CD4-positive, alpha-beta T cell (primary cell): ENCODE measurements around the gene CFAP53. TPM values are rescaled to one million over a fixed set of nuclear protein-coding genes. Genes with fewer than 3 reads are reported as not detected.

Experiments used
- ATAC-seq: fragments of 200-7000 bp; cut with Tn5 transposase; one replicate; pipeline ENCODE4 v1.10.0; 2022; ENCODE audit warnings: mild to moderate bottlenecking; ENCODE audit not compliant: poor library complexity
- CTCF ChIA-PET: fragments of 350-600 bp; sonication (Branson Sonifier 250); formaldehyde crosslinking; loops from one replicate; lab custom pipeline; 2021; ENCODE audit warnings: antibody characterized with exemption, inconsistent platforms; lab: Charles Lee
- POLR2A ChIA-PET: fragments of 350-600 bp; sonication (Branson Sonifier 250); formaldehyde crosslinking; loops from one replicate; lab custom pipeline; 2021; ENCODE audit warnings: antibody characterized with exemption, inconsistent platforms; lab: Charles Lee
- DNase-seq, 14 experiments: peaks; one replicate each; pipeline ENCODE4 v3.0.0-alpha.2; 2013 to 2020; ENCODE audit warnings: mixed read lengths in 2 of 14
- H3K27ac ChIP-seq, 2 donors: one replicate each; pipeline versions ENCODE4 v1.5.1 to v1.7.0; 2013; ENCODE audit warnings: low read length in 2 of 2, low read depth in 1 of 2, mild to moderate bottlenecking in 1 of 2
- H3K27me3 ChIP-seq, 2 experiments: 1 replicate in 1 of 2; 2 replicates in 1 of 2; pipeline versions ENCODE4 v1.6.1 to v1.7.0; 2013; ENCODE audit warnings: low read length in 2 of 2, control low read depth in 1 of 2, mild to moderate bottlenecking in 1 of 2, moderate library complexity in 1 of 2; ENCODE audit not compliant: insufficient read depth in 2 of 2, control insufficient read depth in 1 of 2
- H3K36me3 ChIP-seq: one replicate; pipeline ENCODE4 v1.6.1; 2013; ENCODE audit warnings: low read length, control low read depth; ENCODE audit not compliant: insufficient read depth
- H3K4me1 ChIP-seq: one replicate; pipeline ENCODE4 v1.6.1; 2013; ENCODE audit warnings: low read length, control low read depth; ENCODE audit not compliant: insufficient read depth
- H3K4me3 ChIP-seq: one replicate; pipeline ENCODE4 v1.5.1; 2013; ENCODE audit warnings: mild to moderate bottlenecking, low read length, moderate library complexity
- H3K9me3 ChIP-seq, 2 experiments: 1 replicate in 1 of 2; 2 replicates in 1 of 2; pipeline versions ENCODE4 v1.6.1 to v1.7.0; 2013; ENCODE audit warnings: low read length in 2 of 2, mild to moderate bottlenecking in 2 of 2, control low read depth in 1 of 2, moderate library complexity in 1 of 2; ENCODE audit not compliant: control insufficient read depth in 1 of 2, insufficient read depth in 1 of 2
- H3K27ac Mint-ChIP-seq: one replicate; pipeline ENCODE4 v1.8.0; 2020; ENCODE audit warnings: mixed read lengths
- H3K27me3 Mint-ChIP-seq: one replicate; pipeline ENCODE4 v1.8.0; 2021; ENCODE audit warnings: mixed read lengths
- H3K36me3 Mint-ChIP-seq: one replicate; pipeline ENCODE4 v1.8.0; 2021; ENCODE audit warnings: low read depth, mixed read lengths
- H3K4me1 Mint-ChIP-seq: one replicate; pipeline ENCODE4 v1.8.0; 2021; ENCODE audit warnings: low read depth, mixed read lengths
- H3K4me3 Mint-ChIP-seq: one replicate; pipeline ENCODE4 v1.8.0; 2020; ENCODE audit warnings: mild to moderate bottlenecking, mixed read lengths
- H3K9me3 Mint-ChIP-seq: one replicate; pipeline ENCODE4 v1.8.0; 2020; ENCODE audit warnings: mixed read lengths
- CTCF ChIP-seq: fragments of 200-600 bp; IDR thresholded peaks from one replicate; pipeline ENCODE4 v1.8.0; 2022; ENCODE audit warnings: antibody characterized with exemption, mild to moderate bottlenecking
- intact Hi-C, 2 experiments: fragments of 100-400 bp; cut with DNase I in 1 of 2; cut with micrococcal nuclease in 1 of 2; formaldehyde crosslinking; loops; one replicate each; pipeline versions ENCODE4 v1.15.1 to v1.9.0; 2023 to 2025; cut with DNase I, micrococcal nuclease
- total RNA-seq, 174 experiments: library from RNA in 2 of 174; stranded (reverse) in 2 of 174; gene quantifications; one replicate each; pipeline ENCODE4 v1.2.3 and lab custom pipeline; 2021 to 2026

CFAP53 gene
- total RNA-seq, 2 experiments from 2014 or later, result 0.33 to 0.47 TPM

DNA sequence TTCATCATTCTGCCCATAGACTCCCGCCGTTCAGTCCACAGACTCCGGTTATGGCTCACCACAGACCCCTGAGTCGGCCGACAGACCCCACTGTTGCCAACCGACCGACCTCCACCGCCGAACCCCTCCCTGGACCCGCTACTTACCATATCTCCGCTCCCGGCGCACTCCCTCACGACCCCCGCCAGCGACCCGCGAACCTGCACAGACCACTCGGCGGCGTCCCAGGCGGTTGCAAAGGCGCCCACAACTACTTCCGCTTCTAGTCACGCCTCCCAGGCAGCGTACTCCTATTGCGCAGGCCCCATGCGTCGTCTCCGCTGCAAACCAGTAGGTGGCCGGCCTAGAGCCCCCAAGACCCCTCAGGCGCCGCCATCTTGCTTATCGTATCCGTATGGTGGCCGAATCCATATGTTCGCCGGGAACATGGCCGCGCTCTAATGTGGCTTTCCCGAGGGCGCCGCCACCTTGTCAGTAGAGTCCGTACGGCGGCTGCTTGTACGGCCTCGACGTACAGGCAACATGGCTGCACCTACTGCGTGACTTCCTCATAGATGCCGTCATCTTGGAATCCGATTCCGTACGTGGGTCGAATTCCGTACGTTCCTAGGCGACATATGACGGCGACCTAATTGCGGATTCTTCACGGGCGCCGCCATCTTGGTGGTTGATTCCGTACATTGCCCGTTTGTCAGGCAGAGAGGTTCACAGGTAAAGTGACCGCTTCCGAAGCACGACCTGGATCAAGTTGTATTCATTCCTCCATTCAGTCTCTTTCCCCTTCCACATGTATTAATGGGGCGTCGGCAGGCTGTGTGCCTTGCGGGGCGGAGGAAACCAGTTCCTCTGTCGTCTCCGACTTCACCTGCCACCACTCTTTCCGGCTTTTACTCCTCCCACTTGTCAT lies 21.4 kb upstream of the CFAP53 start, which contains the start of gene CXXC1:
TSS of gene CXXC1 (minus strand) at position 252 of the 907 bp plus-strand sequence. CDS start at position 149, 103 bp downstream.
- no peaks in the 10 kb centered on the region for H3K9me3 Mint-ChIP-seq

DNA sequence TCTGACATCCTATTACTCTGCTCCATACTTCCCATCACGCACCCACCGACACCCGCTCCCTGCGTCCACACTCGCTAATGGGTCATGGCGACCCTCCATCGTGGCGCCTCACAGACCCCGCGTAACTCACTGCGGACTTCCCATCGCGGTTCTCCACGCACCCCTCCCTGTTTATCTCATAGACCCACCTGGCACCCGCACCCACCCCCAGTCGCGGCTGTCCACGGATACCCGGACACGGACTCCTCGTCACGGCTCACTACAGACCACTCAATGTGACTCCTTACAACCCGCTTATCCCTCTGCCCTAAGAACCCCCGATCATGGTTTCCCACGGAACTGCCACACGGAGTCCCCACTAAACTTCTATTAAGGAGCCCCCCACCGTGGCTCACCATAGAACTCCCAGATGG lies 20.7 kb upstream of the CFAP53 start:
- H3K36me3 Mint-ChIP-seq, result peaks cover 55% of the 10 kb centered on the region
- H3K27me3 Mint-ChIP-seq, result no peaks in the 10 kb centered on the region
- H3K27me3 ChIP-seq, result no peaks in the 10 kb centered on the region
- peak overlapping the region; percentile 85 for H3K4me3 ChIP-seq
- no peak for TF ChIP-seq CTCF
- ATAC-seq (no peak), DNase-seq (no peak)
- ChIA-PET POLR2A (no interaction called here), CTCF (no interaction called here)
- H3K27ac Mint-ChIP-seq, result peak overlapping the region; percentile 98
- H3K27ac ChIP-seq, result peak overlapping the region; percentile 72 to 93
- intact Hi-C loops, result loop anchor here (2.0 to 10.0 kb wide), 9 partner anchors 20 to 910 kb away; partner anchors contain the start of genes MEX3C (in 2 of the 2), ACAA2 (in 1 of the 2), C18orf32 (in 1 of the 2) and RPL17 (in 1 of the 2)
- H3K9me3 Mint-ChIP-seq, result no peaks in the 10 kb centered on the region
- H3K36me3 ChIP-seq, result peaks cover 41% of the 10 kb centered on the region
- H3K9me3 ChIP-seq, result peaks cover 0 to 5% of the 10 kb centered on the region in 2 experiments
- peaks cover 28% of the 10 kb centered on the region for H3K4me1 ChIP-seq
- H3K4me1 Mint-ChIP-seq, result peaks cover 27% of the 10 kb centered on the region
- H3K4me3 Mint-ChIP-seq, result peak overlapping the region; percentile 96

More for the DNA sequence above, 21.4 kb upstream of the CFAP53 start, which contains the start of gene CXXC1:
- POLR2A ChIA-PET, result interaction anchor here (1.8 kb wide), 1 partner anchor 16 kb away, joined by 5 read pairs; no protein-coding TSS in a partner anchor
- peak; percentile 85 for ATAC-seq
- Histone ChIP-seq H3K36me3 (peaks cover 35% of the 10 kb centered on the region), H3K4me1 (peaks cover 24% of the 10 kb centered on the region), H3K27me3 (no peaks in the 10 kb centered on the region), H3K4me3 (peak within 1 kb of the TSS; percentile 85), H3K27ac (peak within 1 kb of the TSS; percentile 72 to 93), H3K9me3 (peaks cover 0 to 3% of the 10 kb centered on the region in 2 experiments)
- Mint-ChIP-seq H3K4me3 (peak within 1 kb of the TSS; percentile 96), H3K4me1 (peaks cover 27% of the 10 kb centered on the region), H3K36me3 (peaks cover 49% of the 10 kb centered on the region), H3K27ac (peak within 1 kb of the TSS; percentile 98), H3K27me3 (no peaks in the 10 kb centered on the region)
- CTCF ChIA-PET, result interaction anchor here (1.5 to 2.2 kb wide), 2 partner anchors 20 to 69 kb away, joined by 4 to 5 read pairs; no protein-coding TSS in a partner anchor
- intact Hi-C loops, result loop anchor here (1.0 to 10.0 kb wide), 10 partner anchors 19 to 910 kb away; partner anchors contain the start of genes MEX3C (in 2 of the 2), ACAA2 (in 1 of the 2), C18orf32 (in 1 of the 2) and RPL17 (in 1 of the 2)
- DNase-seq, result peak; percentile 96 to 99 (median 97)
- peak; percentile 61 for TF ChIP-seq CTCF

DNA sequence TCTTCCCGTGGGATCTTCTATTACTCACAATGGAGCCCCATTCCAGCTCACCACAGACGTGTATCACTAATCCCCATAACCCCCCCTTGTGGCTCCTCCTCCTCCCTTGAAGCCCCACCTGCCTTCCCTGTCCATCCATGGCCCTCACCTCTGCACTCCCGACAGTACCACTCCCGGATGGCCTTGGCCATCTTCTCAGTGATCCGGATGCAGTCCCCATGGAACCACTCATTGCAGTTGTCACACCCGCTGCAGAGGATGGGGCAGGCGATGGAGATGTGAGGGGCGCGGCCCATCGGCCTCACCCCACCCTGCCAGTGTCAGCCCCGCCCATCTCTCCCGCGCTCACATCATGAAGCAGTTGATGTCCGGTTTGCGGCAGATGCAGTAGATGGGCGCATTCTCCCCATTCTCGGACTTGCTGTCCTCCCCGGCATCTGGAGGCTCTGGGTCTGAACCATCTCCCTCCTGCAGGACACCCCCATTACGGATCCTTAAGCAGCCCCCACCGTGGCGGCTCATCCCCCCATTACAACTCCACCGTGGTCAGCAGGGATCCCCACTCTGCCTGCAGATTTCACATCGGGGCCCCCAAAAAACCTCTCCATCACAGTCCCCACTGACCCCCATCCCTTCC lies 20.2 kb upstream of the CFAP53 start:
- intact Hi-C loops, result loop anchor here (2.0 to 10.0 kb wide), 9 partner anchors 20 to 911 kb away; partner anchors contain the start of genes MEX3C (in 2 of the 2), ACAA2 (in 1 of the 2), C18orf32 (in 1 of the 2) and RPL17 (in 1 of the 2)
- ATAC-seq (no peak), DNase-seq (peak in 3 of 14 experiments; percentile 42 to 54 (median 45))
- peaks cover 59% of the 10 kb centered on the region for H3K36me3 Mint-ChIP-seq
- peaks cover 30% of the 10 kb centered on the region for H3K4me1 Mint-ChIP-seq
- POLR2A ChIA-PET, result no interaction called here
- peak overlapping the region; percentile 96 for H3K4me3 Mint-ChIP-seq
- Histone ChIP-seq H3K27ac (peak overlapping the region; percentile 72 to 93), H3K36me3 (peaks cover 41% of the 10 kb centered on the region), H3K4me1 (peaks cover 32% of the 10 kb centered on the region), H3K4me3 (peak overlapping the region; percentile 85), H3K9me3 (peaks cover 0 to 5% of the 10 kb centered on the region in 2 experiments), H3K27me3 (no peaks in the 10 kb centered on the region)
- no peaks in the 10 kb centered on the region for H3K9me3 Mint-ChIP-seq
- H3K27ac Mint-ChIP-seq, result peak overlapping the region; percentile 98
- CTCF ChIA-PET, result no interaction called here
- H3K27me3 Mint-ChIP-seq, result no peaks in the 10 kb centered on the region
- no peak for TF ChIP-seq CTCF
